Brain microvascular endothelial cell (primary cell): Measurements from ENCODE around the gene RASA1.

Source experiments
- DNase-seq: peaks from one replicate; pipeline ENCODE4 v3.0.0-alpha.2; 2020
- H3K27ac ChIP-seq: fragments of 250-450 bp; sonication (Bioruptor Pico); 2 replicates; pipeline ENCODE4 v1.5.1; 2020; ENCODE audit warnings: mild to moderate bottlenecking, moderate library complexity
- H3K27me3 ChIP-seq: fragments of 250-450 bp; sonication (Bioruptor Pico); replicated peaks from 2 replicates; pipeline ENCODE4 v1.5.1; 2020; ENCODE audit warnings: mild to moderate bottlenecking
- H3K36me3 ChIP-seq: fragments of 250-450 bp; sonication (Bioruptor Pico); replicated peaks from 2 replicates; pipeline ENCODE4 v1.5.1; 2020; ENCODE audit warnings: mild to moderate bottlenecking
- H3K4me3 ChIP-seq: 2 replicates; pipeline ENCODE4 v1.5.1; 2011; ENCODE audit warnings: low read depth, mild to moderate bottlenecking, control low read depth, low read length, moderate library complexity
- in situ Hi-C: cut with HindIII; loops from 2 replicates; pipeline ENCODE4 v1.10.0; 2017; ENCODE audit warnings: low sequenced_read_pairs, low pct_ligation_motif_present
- TF ChIP-seq, protein P1 (sequence below): IDR thresholded peaks from 2 replicates; pipeline ENCODE4 v1.5.1; 2011; ENCODE audit warnings: low read depth, mild to moderate bottlenecking, moderate library complexity, low read length, control low read depth, inconsistent platforms; ENCODE audit errors: missing control alignments

Gene RASA1

DNA sequence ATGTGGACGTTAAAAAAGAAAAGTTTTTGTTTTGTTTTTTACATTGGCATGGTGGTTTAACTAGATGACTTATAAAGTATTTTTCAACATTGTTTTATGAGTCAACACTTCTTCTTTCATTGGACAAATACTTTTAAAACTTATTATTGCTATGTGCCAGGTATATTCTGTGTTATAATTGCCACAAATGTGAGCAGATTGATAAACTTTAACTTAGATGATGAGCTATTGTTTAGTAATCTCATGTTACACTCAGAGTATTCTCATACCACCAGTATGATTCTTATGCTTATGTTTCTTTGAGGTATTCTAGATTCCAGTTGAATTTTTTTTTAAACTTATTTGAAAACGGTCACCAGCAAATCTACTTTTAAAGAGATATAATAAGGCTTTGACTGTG is 60.3 kb downstream of the RASA1 start:
- Histone ChIP-seq H3K4me3 (no peak overlapping the region), H3K27ac (no peak overlapping the region), H3K27me3 (no peaks in the 10 kb centered on the region), H3K36me3 (no peaks in the 10 kb centered on the region)
- DNase-seq = no peak
- in situ Hi-C loops = no loop called here
- TF ChIP-seq, protein P1, sequence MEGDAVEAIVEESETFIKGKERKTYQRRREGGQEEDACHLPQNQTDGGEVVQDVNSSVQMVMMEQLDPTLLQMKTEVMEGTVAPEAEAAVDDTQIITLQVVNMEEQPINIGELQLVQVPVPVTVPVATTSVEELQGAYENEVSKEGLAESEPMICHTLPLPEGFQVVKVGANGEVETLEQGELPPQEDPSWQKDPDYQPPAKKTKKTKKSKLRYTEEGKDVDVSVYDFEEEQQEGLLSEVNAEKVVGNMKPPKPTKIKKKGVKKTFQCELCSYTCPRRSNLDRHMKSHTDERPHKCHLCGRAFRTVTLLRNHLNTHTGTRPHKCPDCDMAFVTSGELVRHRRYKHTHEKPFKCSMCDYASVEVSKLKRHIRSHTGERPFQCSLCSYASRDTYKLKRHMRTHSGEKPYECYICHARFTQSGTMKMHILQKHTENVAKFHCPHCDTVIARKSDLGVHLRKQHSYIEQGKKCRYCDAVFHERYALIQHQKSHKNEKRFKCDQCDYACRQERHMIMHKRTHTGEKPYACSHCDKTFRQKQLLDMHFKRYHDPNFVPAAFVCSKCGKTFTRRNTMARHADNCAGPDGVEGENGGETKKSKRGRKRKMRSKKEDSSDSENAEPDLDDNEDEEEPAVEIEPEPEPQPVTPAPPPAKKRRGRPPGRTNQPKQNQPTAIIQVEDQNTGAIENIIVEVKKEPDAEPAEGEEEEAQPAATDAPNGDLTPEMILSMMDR = no peak

DNA sequence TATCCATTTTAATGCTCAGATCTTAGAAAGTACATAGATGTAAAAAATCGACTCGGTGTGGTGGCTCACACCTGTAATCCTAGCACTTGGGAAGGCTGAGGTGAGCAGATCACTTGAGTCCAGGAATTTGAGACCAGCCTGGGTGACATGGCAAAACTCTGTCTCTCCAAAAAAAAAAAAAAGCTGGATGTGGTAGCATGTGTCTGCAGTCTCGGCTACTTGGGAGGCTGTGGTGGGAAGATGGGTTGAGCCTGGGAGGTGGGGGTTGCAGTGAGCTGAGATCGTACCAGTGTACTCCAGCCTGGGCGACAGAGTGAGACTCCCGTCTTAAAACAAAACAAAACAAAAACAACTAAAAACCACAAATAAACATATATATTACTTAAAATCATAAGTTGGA is 61.4 kb downstream of the RASA1 start:
- TF ChIP-seq, protein P1 = no peak
- peaks cover 5% of the 10 kb centered on the region for H3K36me3 ChIP-seq
- H3K4me3 ChIP-seq = no peak overlapping the region
- no peak overlapping the region for H3K27ac ChIP-seq
- DNase-seq = no peak
- no peaks in the 10 kb centered on the region for H3K27me3 ChIP-seq
- in situ Hi-C loops = no loop called here

DNA sequence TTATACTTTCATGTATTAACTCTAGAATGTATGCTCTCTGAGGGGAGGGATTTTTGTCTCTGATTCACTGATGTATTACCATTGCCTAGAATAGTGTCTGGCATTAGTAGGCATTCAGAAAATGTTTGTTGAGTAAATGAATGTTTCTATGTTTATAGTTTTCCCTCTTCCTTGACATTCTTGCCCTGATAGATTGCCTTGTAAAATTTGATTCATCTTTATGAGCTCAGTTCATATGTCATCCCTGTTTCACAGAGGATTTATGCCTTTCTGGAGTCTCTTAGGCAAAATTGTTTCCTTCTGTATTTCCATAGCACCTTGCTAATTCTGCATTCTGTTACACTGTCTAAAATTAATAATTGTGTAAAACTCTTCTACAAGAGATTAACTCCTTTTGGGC is 72.3 kb downstream of the RASA1 start:
- Histone ChIP-seq H3K4me3 (no peak overlapping the region), H3K27ac (no peak overlapping the region), H3K27me3 (no peaks in the 10 kb centered on the region), H3K36me3 (peaks cover 21% of the 10 kb centered on the region)
- in situ Hi-C loops = no loop called here
- no peak for DNase-seq
- TF ChIP-seq, protein P1 = no peak

DNA sequence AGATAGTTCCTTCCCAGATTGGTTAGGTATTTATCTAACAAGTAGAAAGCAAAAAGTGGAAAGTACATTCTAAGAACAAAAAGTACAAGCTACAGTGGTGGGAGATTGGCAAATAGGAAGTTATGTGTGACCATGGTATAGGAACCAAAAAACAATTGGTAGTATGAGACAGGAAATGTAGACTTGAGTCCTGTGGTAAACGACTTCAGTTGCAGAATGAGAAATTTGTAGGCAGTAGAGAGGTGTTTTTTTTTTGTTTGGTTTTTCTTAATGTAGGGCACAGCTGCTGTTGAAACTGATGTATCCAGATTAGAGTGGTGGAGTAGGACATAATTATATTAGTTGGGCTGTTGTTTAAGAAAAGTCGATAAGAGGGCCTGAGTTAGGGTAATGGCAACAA is 73.0 kb downstream of the RASA1 start:
- in situ Hi-C loops = no loop called here
- Histone ChIP-seq H3K36me3 (peaks cover 19% of the 10 kb centered on the region), H3K27ac (no peak overlapping the region), H3K27me3 (no peaks in the 10 kb centered on the region), H3K4me3 (no peak overlapping the region)
- TF ChIP-seq, protein P1 = no peak
- no peak for DNase-seq

DNA sequence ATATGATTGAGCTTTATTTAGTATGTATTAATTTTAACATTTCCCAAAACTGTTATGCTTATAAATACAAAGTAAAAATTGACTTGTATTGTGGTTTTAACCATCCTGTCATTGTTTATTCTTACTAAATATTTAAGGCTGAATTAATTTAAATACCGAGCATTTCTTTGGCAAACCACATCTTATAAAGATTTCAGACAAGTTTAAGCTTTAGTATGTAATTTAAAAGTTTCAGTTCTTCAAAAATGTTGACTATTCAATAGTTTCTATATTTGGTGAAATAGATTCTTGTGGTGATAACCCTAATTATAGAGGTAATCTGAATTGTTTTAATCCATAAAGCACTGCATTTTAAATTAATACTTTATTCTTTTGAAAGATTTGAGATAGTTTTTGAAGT is 79.6 kb downstream of the RASA1 start:
- Histone ChIP-seq H3K27me3 (no peaks in the 10 kb centered on the region), H3K36me3 (peaks cover 15% of the 10 kb centered on the region), H3K4me3 (no peak overlapping the region), H3K27ac (no peak overlapping the region)
- TF ChIP-seq, protein P1 = no peak
- DNase-seq = no peak
- in situ Hi-C loops = no loop called here

DNA sequence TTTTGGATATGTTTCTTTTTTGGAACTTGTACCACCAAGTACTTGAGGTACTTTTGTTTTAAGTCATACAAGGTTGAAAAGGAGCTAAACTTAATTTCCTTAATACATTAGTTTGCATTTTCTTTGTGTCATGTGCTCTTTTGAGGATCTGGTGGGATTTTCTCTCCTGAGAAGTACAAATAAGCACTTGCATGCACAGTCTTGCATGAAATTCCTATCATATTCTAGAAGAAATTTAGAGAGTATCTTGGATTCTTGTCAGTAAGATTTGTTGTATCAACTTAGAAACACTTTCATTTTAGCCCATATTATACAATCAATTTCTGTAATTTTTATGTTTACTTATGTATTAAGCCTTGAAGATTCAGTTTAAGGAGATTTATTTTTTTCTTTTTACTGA is 80.2 kb downstream of the RASA1 start:
- in situ Hi-C loops = no loop called here
- TF ChIP-seq, protein P1 = no peak
- no peaks in the 10 kb centered on the region for H3K27me3 ChIP-seq
- H3K4me3 ChIP-seq = no peak overlapping the region
- H3K27ac ChIP-seq = no peak overlapping the region
- DNase-seq = no peak
- H3K36me3 ChIP-seq = peaks cover 12% of the 10 kb centered on the region
